HPDE6-E6E7 (cell line): Measurements from ENCODE around the gene FOSB.

Experiments used
- DNase-seq: peaks from one replicate; pipeline ENCODE4 v3.0.0; 2011; ENCODE audit warnings: missing footprints; ENCODE audit errors: extremely low spot score

FOSB gene

GRCh38 chr19:45468803-45469131 lies 971 bp downstream of the FOSB start:
- DNase-seq, result no peak

DNA sequence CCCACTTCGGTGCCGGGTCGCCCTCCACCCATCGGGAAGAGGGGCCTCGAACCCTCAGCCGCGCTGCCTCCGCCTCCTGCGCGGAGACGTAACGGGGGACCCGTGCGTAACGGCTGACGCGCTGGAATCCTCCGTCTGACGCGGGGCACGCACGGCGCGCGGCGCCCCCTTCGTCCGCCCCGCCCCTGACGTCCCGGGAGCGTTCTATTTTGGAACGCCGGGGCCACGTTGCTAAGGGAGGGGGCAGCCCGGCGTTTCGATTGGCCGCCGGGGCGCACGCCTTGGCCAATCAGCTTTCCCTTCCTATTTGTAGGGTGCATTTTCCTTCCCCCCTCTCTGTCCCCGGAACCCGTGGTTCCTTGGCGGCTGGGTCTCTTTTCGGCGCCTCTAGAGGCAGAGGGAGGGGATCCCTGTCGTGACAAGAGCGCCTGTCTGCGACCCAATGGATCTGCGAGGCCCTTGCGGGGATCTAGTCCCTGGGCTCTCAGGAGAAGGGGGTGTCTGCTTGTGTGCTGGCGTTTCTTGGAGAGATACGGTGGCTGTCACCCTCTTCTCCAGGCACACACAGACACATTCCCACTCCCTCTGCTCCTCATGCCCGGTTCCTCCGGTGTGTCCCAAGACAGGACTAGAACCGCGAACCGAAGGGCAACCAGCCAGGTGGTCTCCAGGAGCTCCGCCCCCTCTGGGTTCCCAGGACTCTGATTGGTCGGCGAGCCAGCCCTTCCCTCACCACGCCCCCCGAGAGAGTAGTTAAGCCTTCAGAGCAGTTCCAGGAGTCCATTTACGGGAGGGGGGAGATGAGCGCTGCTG lies 1.5 kb downstream of the FOSB start:
- no peak for DNase-seq

- no peak for DNase-seq
Observed at GRCh38 chr19:45469945-45470761, 2.4 kb downstream of the FOSB start.

GRCh38 chr19:45470762-45471081 lies 2.9 kb downstream of the FOSB start:
- no peak for DNase-seq

- DNase-seq, result no peak
Observed at GRCh38 chr19:45471111-45471930, 3.5 kb downstream of the FOSB start.

GRCh38 chr19:45471931-45472562 lies 4.3 kb downstream of the FOSB start:
- DNase-seq, result no peak

DNA sequence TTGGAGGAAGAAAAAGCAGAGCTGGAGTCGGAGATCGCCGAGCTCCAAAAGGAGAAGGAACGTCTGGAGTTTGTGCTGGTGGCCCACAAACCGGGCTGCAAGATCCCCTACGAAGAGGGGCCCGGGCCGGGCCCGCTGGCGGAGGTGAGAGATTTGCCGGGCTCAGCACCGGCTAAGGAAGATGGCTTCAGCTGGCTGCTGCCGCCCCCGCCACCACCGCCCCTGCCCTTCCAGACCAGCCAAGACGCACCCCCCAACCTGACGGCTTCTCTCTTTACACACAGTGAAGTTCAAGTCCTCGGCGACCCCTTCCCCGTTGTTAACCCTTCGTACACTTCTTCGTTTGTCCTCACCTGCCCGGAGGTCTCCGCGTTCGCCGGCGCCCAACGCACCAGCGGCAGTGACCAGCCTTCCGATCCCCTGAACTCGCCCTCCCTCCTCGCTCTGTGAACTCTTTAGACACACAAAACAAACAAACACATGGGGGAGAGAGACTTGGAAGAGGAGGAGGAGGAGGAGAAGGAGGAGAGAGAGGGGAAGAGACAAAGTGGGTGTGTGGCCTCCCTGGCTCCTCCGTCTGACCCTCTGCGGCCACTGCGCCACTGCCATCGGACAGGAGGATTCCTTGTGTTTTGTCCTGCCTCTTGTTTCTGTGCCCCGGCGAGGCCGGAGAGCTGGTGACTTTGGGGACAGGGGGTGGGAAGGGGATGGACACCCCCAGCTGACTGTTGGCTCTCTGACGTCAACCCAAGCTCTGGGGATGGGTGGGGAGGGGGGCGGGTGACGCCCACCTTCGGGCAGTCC lies 5.0 kb downstream of the FOSB start:
- no peak for DNase-seq

GRCh38 chr19:45473367-45473681 lies 5.5 kb downstream of the FOSB start:
- no peak for DNase-seq

GRCh38 chr19:45473682-45474605 lies 6.1 kb downstream of the FOSB start:
- no peak for DNase-seq

- DNase-seq, result no peak
Observed at GRCh38 chr19:45474606-45475521, 7.1 kb downstream of the FOSB start.

DNA sequence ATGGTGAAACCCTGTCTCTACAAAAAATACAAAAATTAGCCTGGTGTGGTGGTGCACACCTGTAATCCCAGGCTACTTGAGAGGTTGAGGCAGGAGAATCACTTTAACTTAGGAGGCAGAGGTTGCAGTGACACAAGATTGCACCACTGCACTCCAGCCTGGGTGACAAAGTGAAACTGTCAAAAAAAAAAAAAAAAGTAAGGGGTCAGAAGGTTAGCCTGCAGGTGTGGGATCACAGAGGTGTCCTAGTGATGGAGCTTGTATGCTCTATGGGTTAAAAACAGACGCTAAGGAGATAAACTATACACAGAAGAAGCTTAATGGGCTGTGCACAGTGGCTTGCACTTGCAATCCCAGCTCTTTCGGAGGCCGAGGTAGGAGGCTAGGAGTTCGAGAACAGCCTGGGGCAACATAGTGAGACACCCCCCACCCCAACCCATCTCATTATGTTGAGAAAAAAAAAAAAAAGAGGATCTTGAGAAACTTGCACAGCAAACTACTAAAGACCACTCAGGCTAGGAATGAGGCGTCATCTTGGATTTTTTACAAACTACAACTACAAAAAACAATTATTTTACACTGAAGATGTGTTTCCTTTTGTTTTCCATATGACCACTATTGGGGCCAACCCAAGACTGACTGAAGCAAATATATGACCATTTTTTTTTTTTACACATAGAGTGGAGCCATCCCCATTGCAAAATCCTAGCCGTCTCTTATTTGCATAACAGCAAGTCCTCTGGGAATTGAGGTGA lies 7.9 kb downstream of the FOSB start:
- DNase-seq, result no peak

DNA sequence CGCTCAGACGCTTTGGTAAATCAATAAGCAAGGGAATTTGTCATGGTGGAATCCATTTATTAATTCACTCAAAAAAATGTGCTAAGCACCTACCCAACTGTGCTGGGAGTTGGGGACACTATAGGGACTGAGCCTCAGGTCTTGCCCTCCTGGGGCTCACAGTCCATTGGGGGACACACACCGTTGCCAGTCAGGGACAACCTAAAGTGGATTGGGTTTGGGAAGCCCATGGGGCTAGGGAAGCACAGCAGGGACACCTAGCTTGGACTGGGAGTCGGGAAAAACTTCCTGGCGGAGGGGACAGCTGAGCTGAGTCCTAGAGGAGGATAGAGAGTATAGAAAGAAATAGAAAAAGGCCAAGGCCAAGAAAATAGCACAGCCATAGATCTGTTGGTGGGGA lies 8.5 kb downstream of the FOSB start:
- DNase-seq, result no peak

DNA sequence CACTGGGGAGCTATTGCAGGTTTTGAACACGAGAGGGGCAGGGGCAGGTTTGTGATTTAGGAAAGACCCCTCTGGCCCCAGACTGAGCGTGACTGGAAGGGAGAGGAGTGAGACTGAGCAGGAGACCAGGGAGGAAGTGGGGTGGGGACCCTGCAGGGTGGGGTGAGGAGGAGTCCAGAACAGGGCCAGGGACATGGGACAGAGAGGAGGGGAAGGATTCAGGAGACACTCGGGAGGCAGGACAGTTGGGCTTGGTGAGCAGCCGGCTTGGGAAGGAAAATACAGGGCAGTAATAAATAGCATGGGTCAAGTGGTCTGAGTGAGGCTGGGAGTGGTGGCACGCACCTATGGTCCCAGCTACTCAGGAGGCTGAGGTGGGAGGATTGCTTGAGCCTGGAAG lies 9.4 kb downstream of the FOSB start:
- no peak for DNase-seq

- DNase-seq, result no peak
Observed at GRCh38 chr19:45477713-45478453, 10.1 kb downstream of the FOSB start.

- DNase-seq, result no peak
Observed at GRCh38 chr19:45478454-45479238, 10.8 kb downstream of the FOSB start.

- no peak for DNase-seq
Observed at GRCh38 chr19:45483033-45483432, 15.2 kb downstream of the FOSB start.
